K562 (cell line): ENCODE data around the gene PGP. TPM values are rescaled to one million over a fixed set of nuclear protein-coding genes. Genes with fewer than 3 reads are reported as not detected.

Source experiments
- ARID1B ChIP-seq: fragments of 450-650 bp; IDR thresholded peaks from 2 replicates; pipeline ENCODE4 v1.6.1; 2016; ENCODE audit warnings: antibody characterized with exemption, mild to moderate bottlenecking, inconsistent platforms
- ATF7 ChIP-seq: fragments of 450-650 bp; IDR thresholded peaks from 2 replicates; pipeline ENCODE4 v1.7.1; 2014; ENCODE audit warnings: mild to moderate bottlenecking, moderate library complexity
- BHLHE40 ChIP-seq: IDR thresholded peaks from 2 replicates; pipeline ENCODE4 v1.6.1; 2011; ENCODE audit warnings: low read length, improper control_type of control experiment
- C11orf30 ChIP-seq: fragments of 450-650 bp; IDR thresholded peaks from 2 replicates; pipeline ENCODE4 v1.6.1; 2016; ENCODE audit warnings: low read depth, mild to moderate bottlenecking
- CREB1 ChIP-seq, 2 experiments: sonication (generic) in 1 of 2; formaldehyde crosslinking in 1 of 2; IDR thresholded peaks; 2 replicates each; pipeline versions ENCODE4 v1.6.1 to v1.8.0; 2012 to 2022; ENCODE audit warnings: inconsistent platforms in 1 of 2, mild to moderate bottlenecking in 1 of 2, missing genetic modification reagents in 1 of 2, moderate library complexity in 1 of 2
- CREM ChIP-seq: IDR thresholded peaks from 2 replicates; pipeline ENCODE4 v1.6.1; 2014; ENCODE audit warnings: antibody characterized with exemption, low read depth
- ELF1 ChIP-seq: fragments of 200-800 bp; sonication (Bioruptor generic); IDR thresholded peaks from 2 replicates; pipeline ENCODE4 v1.6.1; 2016; ENCODE audit warnings: missing genetic modification characterization, missing compliant biosample characterization
- FOXM1 ChIP-seq, 2 experiments: fragments of 450-650 bp in 1 of 2; sonication (generic) in 1 of 2; formaldehyde crosslinking in 1 of 2; IDR thresholded peaks; 2 replicates each; pipeline versions ENCODE4 v1.6.1 to v1.9.0; 2017 to 2022; ENCODE audit warnings: low read depth in 2 of 2, mild to moderate bottlenecking in 2 of 2, missing genetic modification reagents in 1 of 2, moderate library complexity in 1 of 2
- HCFC1 ChIP-seq: IDR thresholded peaks from 2 replicates; pipeline ENCODE4 v1.6.1; 2012; ENCODE audit warnings: low read depth, low read length, improper control_type of control experiment
- HES1 ChIP-seq: fragments of 450-650 bp; IDR thresholded peaks from 2 replicates; pipeline ENCODE4 v1.6.1; 2016; ENCODE audit warnings: low read depth, mild to moderate bottlenecking, moderate library complexity
- HOXB6 ChIP-seq: fragments of 250-450 bp; sonication (Bioruptor Pico); IDR thresholded peaks from 2 replicates; pipeline ENCODE4 v1.5.1; 2022; ENCODE audit warnings: mild to moderate bottlenecking, borderline replicate concordance
- KLF13 ChIP-seq: fragments of 450-650 bp; IDR thresholded peaks from 2 replicates; pipeline ENCODE4 v1.6.1; 2016; ENCODE audit warnings: missing genetic modification characterization, low read depth, mild to moderate bottlenecking, missing compliant biosample characterization, moderate library complexity, borderline replicate concordance
- L3MBTL2 ChIP-seq: fragments of 450-650 bp; IDR thresholded peaks from 2 replicates; pipeline ENCODE4 v1.6.1; 2016; ENCODE audit warnings: mild to moderate bottlenecking, moderate library complexity
- MEIS2 ChIP-seq: fragments of 450-650 bp; IDR thresholded peaks from 2 replicates; pipeline ENCODE4 v1.6.1; 2014; ENCODE audit warnings: mild to moderate bottlenecking; ENCODE audit not compliant: partially characterized antibody
- NONO ChIP-seq, 2 experiments: fragments of 200-400 bp in 1 of 2; fragments of 450-650 bp in 1 of 2; formaldehyde crosslinking in 1 of 2; IDR thresholded peaks; 2 replicates each; pipeline ENCODE4 v1.6.1; 2017; ENCODE audit warnings: low read depth in 2 of 2, mild to moderate bottlenecking in 2 of 2, moderate library complexity in 2 of 2, low read length in 1 of 2
- SMAD4 ChIP-seq: fragments of 250-450 bp; sonication (Bioruptor Pico); conservative IDR thresholded peaks from 2 replicates; pipeline ENCODE4 v1.8.0; 2021; ENCODE audit warnings: inconsistent platforms, mild to moderate bottlenecking, moderate library complexity
- TARDBP ChIP-seq: fragments of 450-650 bp; IDR thresholded peaks from 2 replicates; pipeline ENCODE4 v1.6.1; 2016
- YY1 ChIP-seq, 3 experiments: IDR thresholded peaks; 2 replicates each; pipeline ENCODE4 v1.6.1; 2011; ENCODE audit warnings: low read length in 2 of 3, mild to moderate bottlenecking in 2 of 3, moderate library complexity in 2 of 3, borderline replicate concordance in 1 of 3, control low read depth in 1 of 3, low read depth in 1 of 3; ENCODE audit not compliant: insufficient read depth in 3 of 3, insufficient replicate concordance in 2 of 3, control insufficient read depth in 1 of 3, insufficient read length in 1 of 3; ENCODE audit errors: extremely low read depth in 1 of 3
- ZBTB5 ChIP-seq: fragments of 450-650 bp; IDR thresholded peaks from 2 replicates; pipeline ENCODE4 v1.6.1; 2017; ENCODE audit warnings: antibody characterized with exemption
- ZEB2 ChIP-seq: fragments of 450-650 bp; IDR thresholded peaks from 2 replicates; pipeline ENCODE4 v1.6.1; 2016
- ZNF12 ChIP-seq: sonication (generic); formaldehyde crosslinking; IDR thresholded peaks from 2 replicates; pipeline ENCODE4 v1.4.0; 2020; ENCODE audit warnings: mild to moderate bottlenecking, missing genetic modification reagents
- ZNF253 ChIP-seq: fragments of 250-450 bp; sonication (Bioruptor Pico); conservative IDR thresholded peaks from 2 replicates; pipeline ENCODE4 v1.6.1; 2021; ENCODE audit warnings: mild to moderate bottlenecking
- polyA plus RNA-seq, 8 experiments: library from polyadenylated mRNA; depleted of rRNA in 4 of 8; stranded (reverse) in 5 of 8; unstranded in 3 of 8; fragments of >200 nt; fragmentation: Nextera tagmentation in 2 of 8; fragmentation: Illumina TruSeq in 1 of 8; extraction: Ambion mirVana in 2 of 8; extraction: Trizol in 1 of 8; gene quantifications; 2 replicates each; pipeline versions ENCODE4 v1.2.1 to v1.2.3, GENCODE V29; 2011 to 2014; ENCODE audit warnings: inconsistent platforms in 1 of 8, missing spikeins in 1 of 8
- total RNA-seq, 7 experiments: library from RNA; depleted of rRNA in 6 of 7; stranded (reverse); fragments of >200 nt in 6 of 7; fragmentation: Illumina TruSeq in 2 of 7; extraction: Trizol in 2 of 7; gene quantifications; 2 replicates each; pipeline versions ENCODE4 v1.2.1 to v1.2.3, GENCODE V29; 2011 to 2021; ENCODE audit warnings: low replicate concordance in 1 of 7
- TF ChIP-seq, protein P1 (sequence below): sonication (generic); formaldehyde crosslinking; IDR thresholded peaks from 2 replicates; pipeline ENCODE4 v1.8.0; 2022; ENCODE audit warnings: mild to moderate bottlenecking, missing genetic modification reagents

The PGP gene
- total and polyA plus RNA-seq, 9 of the 15 experiments (the other 6 are each of a cell fraction or from before 2014, with no cell fraction given) = 1.1 to 57.6 (median 19.6) TPM

GRCh38 chr16:2205104-2205966, 9.3 kb downstream of the PGP start, which contains the start of gene MLST8 (continued):
- peak; percentile 83 for TF ChIP-seq HES1
- no peak for TF ChIP-seq ZBTB5
- peak; percentile 87 for TF ChIP-seq BHLHE40
- peak; percentile 65 to 98; a peak in 3 of 4 replicates for TF ChIP-seq NONO (IDR thresholded peaks at IDR 0.05; ENCODE audit: low read depth in 2 of 2, low read length in 1 of 2)
- TF ChIP-seq ZNF253 = no peak
- TF ChIP-seq, protein P1, sequence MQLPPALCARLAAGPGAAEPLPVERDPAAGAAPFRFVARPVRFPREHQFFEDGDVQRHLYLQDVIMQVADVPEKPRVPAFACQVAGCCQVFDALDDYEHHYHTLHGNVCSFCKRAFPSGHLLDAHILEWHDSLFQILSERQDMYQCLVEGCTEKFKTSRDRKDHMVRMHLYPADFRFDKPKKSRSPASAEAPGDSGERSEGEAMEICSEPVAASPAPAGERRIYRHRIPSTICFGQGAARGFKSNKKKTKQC (CRISPR knock-in tag) = no peak; the same call in 1 of the 2 replicates
- TF ChIP-seq TARDBP = 0 out of 2 replicates have a peak, but pooled peaks have one; percentile 85
- peak; percentile 98 for TF ChIP-seq ATF7
- peak; percentile 25 for TF ChIP-seq ARID1B
- peak; percentile 83 for TF ChIP-seq C11orf30
- no peak; the same call in 1 of the 2 replicates for TF ChIP-seq ZNF12
- TF ChIP-seq YY1 (IDR thresholded peaks at IDR 0.05; ENCODE audit: borderline replicate concordance in 1 of 3, control insufficient read depth in 1 of 3, extremely low read depth in 1 of 3, insufficient read depth in 3 of 3, insufficient read length in 1 of 3, insufficient replicate concordance in 2 of 3, low read depth in 1 of 3, low read length in 2 of 3) = peak in 2 of 3 experiments; percentile 59 to 79
- peak; percentile 93 for TF ChIP-seq L3MBTL2
- peak; percentile 64 for TF ChIP-seq FOXM1 (IDR thresholded peaks at IDR 0.05; ENCODE audit: low read depth)
- TF ChIP-seq FOXM1 (CRISPR knock-in tag; IDR thresholded peaks at IDR 0.05; ENCODE audit: low read depth) = no peak; the same call in 1 of the 2 replicates
- TF ChIP-seq CREB1 (IDR thresholded peaks at IDR 0.05) = peak; percentile 56; the same call in 1 of the 2 replicates
- peak; percentile 56; the same call in 1 of the 2 replicates for TF ChIP-seq CREB1 (CRISPR knock-in tag; IDR thresholded peaks at IDR 0.05)
- TF ChIP-seq CREM = peak; percentile 75
- peak; percentile 54; the same call in 1 of the 2 replicates for TF ChIP-seq ELF1 (tag)
- no peak for TF ChIP-seq ZEB2
- peak; percentile 74 for TF ChIP-seq HCFC1
- TF ChIP-seq KLF13 (tag) = 0 out of 2 replicates have a peak, but pooled peaks have one; percentile 33
- peak; percentile 81 for TF ChIP-seq SMAD4 (CRISPR knock-in tag)
- peak; percentile 99 for TF ChIP-seq MEIS2
- TF ChIP-seq HOXB6 = no peak
